ENCODE measurements around the gene CAST. TPM values are rescaled to one million over a fixed set of nuclear protein-coding genes. Genes with fewer than 3 reads are reported as not detected.
"Not testable (repeated sequence)": the region's sequence is repeated elsewhere in the genome, so short reads cannot be mapped to it uniquely, and the experiment has no call there.

CAST gene
- total RNA-seq, 1 experiment from 2014 or later = 136 TPM

DNA sequence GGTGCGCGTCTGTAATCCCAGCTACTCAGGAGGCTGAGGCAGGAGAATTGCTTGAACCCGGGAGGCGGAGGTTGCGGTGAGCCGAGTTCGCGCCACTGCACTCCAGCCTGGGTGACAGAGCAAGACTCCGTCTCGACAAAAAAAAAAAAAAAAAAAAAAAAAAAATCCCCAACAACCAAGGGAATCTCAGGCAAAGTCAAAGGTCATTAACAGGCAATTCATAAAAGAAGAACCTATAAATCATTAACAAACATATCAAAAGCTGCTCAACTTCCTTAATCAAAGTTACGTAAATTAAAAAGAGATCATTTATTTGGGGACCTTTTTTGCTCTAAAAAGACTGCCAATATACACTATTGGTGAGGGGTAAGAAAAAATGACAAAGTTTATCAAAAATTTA, 139.5 kb downstream of the CAST start:
- not testable (repeated sequence) for H3K27me3 ChIP-seq, DNase-seq, H3K4me3 ChIP-seq

GRCh38 chr5:96807075-96807654, 145.0 kb downstream of the CAST start:
- no peaks in the 10 kb centered on the region for H3K36me3 ChIP-seq
- H3K27me3 ChIP-seq = no peaks in the 10 kb centered on the region
- DNase-seq = peak; percentile 88
- peak overlapping the region; percentile 84 for H3K4me3 ChIP-seq
- H3K9me3 ChIP-seq = no peaks in the 10 kb centered on the region

More for the DNA sequence above, 139.5 kb downstream of the CAST start:
- H3K36me3 ChIP-seq, H3K9me3 ChIP-seq: not testable (repeated sequence)

GRCh38 chr5:96808541-96808828, 146.3 kb downstream of the CAST start:
- Histone ChIP-seq H3K4me3 (peak overlapping the region; percentile 84), H3K36me3 (no peaks in the 10 kb centered on the region), H3K9me3 (no peaks in the 10 kb centered on the region), H3K27me3 (no peaks in the 10 kb centered on the region)
- DNase-seq = no peak

- H3K9me3 ChIP-seq = no peaks in the 10 kb centered on the region
- H3K27me3 ChIP-seq = no peaks in the 10 kb centered on the region
- peak overlapping the region; percentile 84 for H3K4me3 ChIP-seq
- H3K36me3 ChIP-seq = no peaks in the 10 kb centered on the region
- no peak for DNase-seq
Observed at GRCh38 chr5:96808868-96809558, 146.8 kb downstream of the CAST start.

DNA sequence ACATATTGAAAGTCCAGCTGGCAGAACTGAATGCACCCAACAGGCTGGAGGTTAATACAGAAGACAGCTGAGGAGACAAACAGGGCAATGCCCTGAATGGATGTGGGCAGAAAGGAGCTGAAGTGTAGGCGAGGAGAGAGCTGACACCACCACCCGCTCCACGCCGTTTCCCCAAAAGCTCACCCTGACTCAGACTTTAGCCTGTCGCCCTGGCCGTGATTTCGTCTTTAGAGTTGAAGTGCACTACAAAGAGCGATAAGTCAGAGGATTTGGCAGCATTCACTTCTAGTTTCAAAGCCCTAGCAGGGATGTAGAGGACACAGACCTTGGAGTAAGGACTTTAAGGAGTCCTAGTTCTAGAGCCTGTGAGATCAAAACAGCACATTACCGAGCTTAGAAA, 147.7 kb downstream of the CAST start:
- Histone ChIP-seq H3K4me3 (no peak overlapping the region), H3K27me3 (no peaks in the 10 kb centered on the region), H3K9me3 (no peaks in the 10 kb centered on the region), H3K36me3 (no peaks in the 10 kb centered on the region)
- DNase-seq = no peak

DNA sequence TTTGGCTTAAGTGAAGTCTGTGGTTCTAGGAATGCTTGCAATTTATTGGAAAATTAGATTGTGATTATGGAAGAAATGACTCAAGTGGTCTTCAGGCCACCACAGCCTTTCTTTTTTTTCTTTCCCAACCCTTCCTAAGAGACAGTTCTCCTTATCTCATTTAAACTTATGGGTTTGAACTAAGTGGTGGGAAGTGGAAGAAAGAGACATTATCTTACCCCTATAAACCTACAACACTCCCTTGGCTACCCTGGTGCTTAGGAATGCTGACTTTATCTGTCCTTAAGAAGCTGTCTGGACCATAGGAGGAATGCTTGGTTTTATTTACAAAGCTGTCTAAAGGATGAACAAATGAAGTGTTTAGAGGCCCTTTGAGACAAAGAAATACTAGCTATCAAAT, 150.7 kb downstream of the CAST start:
- Histone ChIP-seq H3K4me3 (no peak overlapping the region), H3K36me3 (no peaks in the 10 kb centered on the region), H3K27me3 (no peaks in the 10 kb centered on the region), H3K9me3 (no peaks in the 10 kb centered on the region)
- no peak for DNase-seq

- DNase-seq = no peak
- Histone ChIP-seq H3K4me3 (no peak overlapping the region), H3K27me3 (no peaks in the 10 kb centered on the region), H3K36me3 (no peaks in the 10 kb centered on the region), H3K9me3 (no peaks in the 10 kb centered on the region)
Observed at GRCh38 chr5:96814041-96814440, 151.9 kb downstream of the CAST start.

DNA sequence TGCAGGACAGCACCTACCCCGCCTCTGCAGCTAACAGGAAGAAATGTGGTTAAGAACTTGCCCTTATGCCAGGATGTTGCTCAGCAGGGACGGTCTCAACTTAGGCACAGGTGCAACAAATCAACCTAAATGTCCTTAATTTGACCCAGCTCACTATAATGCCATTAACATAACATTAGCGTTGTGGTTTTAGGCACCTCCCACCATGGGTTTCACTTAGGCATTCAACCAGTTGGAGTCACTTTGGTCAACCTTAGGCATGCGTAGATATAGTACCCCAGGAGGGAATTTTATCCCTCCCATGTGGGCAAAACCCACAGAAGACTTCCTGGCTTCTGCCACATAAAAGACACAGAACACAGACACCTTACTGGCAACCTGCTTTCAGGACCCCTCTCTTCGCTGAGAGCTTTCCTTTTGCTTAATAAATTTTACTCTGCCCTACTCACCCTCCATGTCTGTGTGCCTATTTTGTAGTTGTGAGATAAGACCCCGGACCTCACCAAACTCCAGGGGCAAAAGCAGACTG, 154.3 kb downstream of the CAST start:
- H3K9me3 ChIP-seq = no peaks in the 10 kb centered on the region
- H3K36me3 ChIP-seq = no peaks in the 10 kb centered on the region
- no peaks in the 10 kb centered on the region for H3K27me3 ChIP-seq
- no peak overlapping the region for H3K4me3 ChIP-seq
- DNase-seq = no peak

DNA sequence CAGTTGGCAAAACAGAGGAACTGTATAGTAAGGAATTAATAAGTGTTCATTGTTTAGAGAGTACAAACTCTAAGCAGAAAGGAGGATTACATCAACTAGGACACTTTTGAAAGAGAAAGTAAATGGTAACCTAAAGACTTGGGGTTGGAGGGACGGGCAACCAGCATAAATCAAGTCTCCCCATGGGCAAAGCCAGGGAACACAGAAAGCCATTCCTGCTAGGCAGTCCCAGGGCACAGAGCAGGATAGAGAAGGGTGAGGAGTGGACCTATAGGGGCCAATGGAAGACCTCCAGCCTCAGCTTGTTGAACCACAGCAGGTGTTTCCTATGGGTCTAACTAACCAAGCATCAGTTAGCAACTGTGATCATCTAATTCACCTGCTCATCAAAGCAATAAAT, 154.8 kb downstream of the CAST start:
- DNase-seq = no peak
- Histone ChIP-seq H3K9me3 (no peaks in the 10 kb centered on the region), H3K27me3 (no peaks in the 10 kb centered on the region), H3K4me3 (no peak overlapping the region), H3K36me3 (no peaks in the 10 kb centered on the region)

- Histone ChIP-seq H3K4me3 (no peak overlapping the region), H3K9me3 (no peaks in the 10 kb centered on the region), H3K27me3 (no peaks in the 10 kb centered on the region), H3K36me3 (no peaks in the 10 kb centered on the region)
- DNase-seq = peak; percentile 80
Observed at GRCh38 chr5:96817506-96817905, 155.3 kb downstream of the CAST start.

- Histone ChIP-seq H3K27me3 (no peaks in the 10 kb centered on the region), H3K36me3 (no peaks in the 10 kb centered on the region), H3K4me3 (no peak overlapping the region), H3K9me3 (no peaks in the 10 kb centered on the region)
- DNase-seq = no peak
Observed at GRCh38 chr5:96818125-96818788, 156.1 kb downstream of the CAST start.

DNA sequence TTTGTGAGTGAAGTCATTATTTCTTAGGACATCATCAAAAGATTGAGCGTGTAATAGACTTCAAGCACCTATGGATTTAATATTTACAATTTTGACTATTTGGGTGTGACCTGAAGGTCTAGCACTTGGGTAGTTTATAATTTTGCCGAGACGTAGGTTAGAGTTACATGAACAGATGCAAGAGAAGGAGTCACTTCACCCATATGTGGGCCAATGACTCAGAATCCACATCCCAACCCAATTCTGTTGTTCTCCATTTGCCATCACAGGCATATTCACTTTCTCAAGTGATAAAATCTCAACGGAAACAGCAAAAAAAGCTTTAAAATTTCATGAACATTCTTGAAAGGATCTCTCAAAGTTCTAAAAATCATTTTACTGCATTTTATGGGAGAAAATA, 157.6 kb downstream of the CAST start:
- no peaks in the 10 kb centered on the region for H3K36me3 ChIP-seq

GRCh38 chr5:96821260-96821916, 159.2 kb downstream of the CAST start:
- peak; percentile 39 for DNase-seq
- Histone ChIP-seq H3K4me3 (no peak overlapping the region), H3K36me3 (no peaks in the 10 kb centered on the region), H3K9me3 (no peaks in the 10 kb centered on the region), H3K27me3 (no peaks in the 10 kb centered on the region)

More for the DNA sequence above, 157.6 kb downstream of the CAST start:
- DNase-seq = no peak
- Histone ChIP-seq H3K9me3 (no peaks in the 10 kb centered on the region), H3K4me3 (no peak overlapping the region), H3K27me3 (no peaks in the 10 kb centered on the region)

DNA sequence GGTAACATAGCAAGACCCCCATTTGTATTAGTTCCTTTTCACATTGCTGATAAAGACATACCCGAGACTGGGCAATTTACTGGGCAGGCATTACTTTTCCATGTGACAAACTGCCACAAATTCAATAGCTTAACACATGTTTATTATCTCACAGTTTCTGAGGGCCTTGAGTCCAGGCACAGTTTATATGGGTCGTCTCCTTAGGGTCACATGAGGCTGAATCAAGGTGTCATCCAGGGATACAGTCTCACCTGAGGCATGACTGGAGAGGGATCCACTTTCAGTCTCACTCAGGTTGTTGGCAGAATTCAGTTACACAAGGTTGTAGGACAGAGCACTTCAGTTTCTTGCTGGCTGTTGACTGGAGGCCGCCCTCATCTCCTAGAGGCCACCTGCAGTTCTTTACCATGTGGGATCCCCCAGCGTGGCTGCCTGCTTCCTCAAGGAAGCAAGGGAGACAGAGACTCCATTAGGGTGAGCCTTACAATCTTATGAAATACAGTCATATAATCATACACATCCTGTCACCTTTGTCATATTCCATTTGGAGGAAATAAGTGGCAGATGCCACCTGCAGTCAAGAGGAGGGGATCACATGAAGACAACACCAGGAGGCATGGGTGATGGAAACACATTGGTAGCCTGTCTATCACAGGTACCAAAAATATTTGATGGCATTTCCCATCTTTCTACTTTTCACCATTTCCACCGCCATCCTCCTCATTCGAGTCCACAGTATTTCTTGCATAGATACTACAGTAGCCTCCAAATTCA, 160.7 kb downstream of the CAST start:
- no peaks in the 10 kb centered on the region for H3K9me3 ChIP-seq
- no peak overlapping the region for H3K4me3 ChIP-seq
- no peak for DNase-seq
- H3K36me3 ChIP-seq = no peaks in the 10 kb centered on the region
- no peaks in the 10 kb centered on the region for H3K27me3 ChIP-seq

DNA sequence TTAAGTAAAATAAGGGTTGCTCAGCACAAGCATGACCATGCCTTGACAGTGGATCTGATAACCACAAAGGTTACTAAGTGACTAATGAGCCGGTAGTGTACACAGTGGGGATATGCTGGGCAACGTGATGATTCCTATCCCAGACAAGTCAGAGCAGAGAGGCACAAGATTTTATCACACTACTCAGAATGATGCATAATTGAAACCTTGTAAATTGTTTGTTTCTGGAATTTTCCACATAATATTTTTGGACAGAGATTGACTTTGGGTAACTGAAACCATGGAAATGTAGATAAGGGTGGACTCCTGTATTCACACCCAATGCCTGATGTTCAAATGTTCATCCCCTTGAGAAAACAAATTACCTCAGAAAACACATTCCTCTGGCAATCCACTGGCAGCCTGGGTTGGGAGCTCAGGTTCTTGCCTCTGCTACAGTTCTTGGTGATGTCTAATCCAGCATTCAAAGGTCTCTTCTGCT, 161.8 kb downstream of the CAST start:
- Histone ChIP-seq H3K36me3 (no peaks in the 10 kb centered on the region), H3K27me3 (no peaks in the 10 kb centered on the region), H3K4me3 (no peak overlapping the region), H3K9me3 (no peaks in the 10 kb centered on the region)
- peak; percentile 77 for DNase-seq

All from MG63 (cell line).